H1 (cell line): Measurements from ENCODE around the gene FSTL4. TPM values are rescaled to one million over a fixed set of nuclear protein-coding genes. Genes with fewer than 3 reads are reported as not detected.

Source experiments
- USF2 ChIP-seq: IDR thresholded peaks from 2 replicates; pipeline ENCODE4 v1.6.1; 2011; ENCODE audit warnings: low read length, improper control_type of control experiment
- polyA plus RNA-seq, 7 experiments: library from polyadenylated mRNA; depleted of rRNA in 3 of 7; stranded (reverse) in 5 of 7; unstranded in 2 of 7; fragments of >200 nt in 5 of 7; fragments of 200-250 nt in 2 of 7; gene quantifications; 1 replicate in 5 of 7; 2 replicates in 1 of 7; 4 replicates in 1 of 7; pipeline versions ENCODE4 v1.2.1 to v1.2.3, GENCODE V29; 2011 to 2013; ENCODE audit warnings: missing spikeins in 2 of 7, mixed read lengths in 2 of 7
- total RNA-seq: library from RNA; stranded (reverse); fragmentation: NEBNext Ultra II Directional; extraction: Animal tissue kit (Norgen Biotek cat#: 25700); gene quantifications from 2 replicates; pipeline ENCODE4 v1.2.1, GENCODE V29; 2021

FSTL4 gene
- total and polyA plus RNA-seq, 2 of the 8 experiments (the other 6 are each of a cell fraction or from before 2014, with no cell fraction given) = 3.1 to 4.1 TPM

GRCh38 chr5:133252133-133252480 lies 360.2 kb downstream of the FSTL4 start (continued):
- no peak for TF ChIP-seq USF2
